HCT116 (cell line): ENCODE results near the gene MTO1. TPM values are rescaled to one million over a fixed set of nuclear protein-coding genes. Genes with fewer than 3 reads are reported as not detected.

Experiments used
- ATAC-seq: fragments of 200-7000 bp; cut with Tn5 transposase; 2 replicates; pipeline ENCODE4 v1.9.1; 2020; ENCODE audit warnings: mild to moderate bottlenecking, moderate library complexity
- BruUV-seq: library from RNA; stranded (reverse); fragments of 400-500 nt; replicated peaks from 2 replicates; lab custom pipeline; 2021; lab: Mats Ljungman, UMichigan
- CTCF ChIA-PET: fragments of 300-600 bp; sonication (Branson Sonifier 250); formaldehyde crosslinking; loops from one replicate; lab custom pipeline; 2021; ENCODE audit warnings: antibody characterized with exemption; lab: Charles Lee
- POLR2A ChIA-PET: fragments of 300-600, 350-600 bp; sonication (Branson Sonifier 250); formaldehyde crosslinking; loops from one replicate; lab custom pipeline; 2021; ENCODE audit warnings: antibody characterized with exemption; lab: Charles Lee
- RAD21 ChIA-PET, 2 experiments: fragments of 300-600 bp; sonication (Branson Sonifier 250); formaldehyde crosslinking; loops; one replicate each; lab custom pipeline; 2023; ENCODE audit warnings: low total read pairs in 2 of 2; ENCODE audit not compliant: uncharacterized antibody in 2 of 2, unreplicated experiment in 2 of 2, low non-redundant PET in 1 of 2; lab: Charles Lee
- DNase-seq: peaks from one replicate; pipeline ENCODE4 v3.0.0-alpha.2; 2010; ENCODE audit warnings: low read depth, low spot score
- H2AFZ ChIP-seq: fragments of 200-600 bp; shearing (Covaris generic), sonication (generic); 2 replicates; pipeline ENCODE4 v1.6.1; 2017; ENCODE audit warnings: low read depth, mixed run types, mixed read lengths, antibody characterized with exemption, low read length; ENCODE audit not compliant: poor library complexity, severe bottlenecking
- H3K27ac ChIP-seq: 2 replicates; pipeline ENCODE4 v1.5.1; 2012; ENCODE audit warnings: low read depth, low read length
- H3K27me3 ChIP-seq: fragments of 200-600 bp; sonication (generic); 2 replicates; pipeline ENCODE4 v1.6.1; 2016; ENCODE audit warnings: mixed run types, low read length, mixed read lengths; ENCODE audit not compliant: insufficient read depth
- H3K36me3 ChIP-seq, 2 experiments: fragments of 200-500 bp in 1 of 2; fragments of 200-600 bp in 1 of 2; sonication (Bioruptor generic) in 1 of 2; sonication (generic) in 1 of 2; 2 replicates each; pipeline versions ENCODE4 v1.5.1 to v1.6.1; 2014 to 2016; ENCODE audit warnings: low read length in 2 of 2, inconsistent platforms in 1 of 2, mixed read lengths in 1 of 2, mixed run types in 1 of 2; ENCODE audit not compliant: insufficient read depth in 2 of 2, control insufficient read depth in 1 of 2
- H3K4me1 ChIP-seq, 2 experiments: fragments of 200-600 bp in 1 of 2; sonication (generic) in 1 of 2; 2 replicates each; pipeline versions ENCODE4 v1.5.1 to v1.6.1; 2012 to 2017; ENCODE audit warnings: low read length in 2 of 2, inconsistent platforms in 1 of 2, mild to moderate bottlenecking in 1 of 2, mixed read lengths in 1 of 2, mixed run types in 1 of 2, moderate library complexity in 1 of 2; ENCODE audit not compliant: insufficient read depth in 2 of 2, control insufficient read depth in 1 of 2
- H3K4me2 ChIP-seq: fragments of 200-600 bp; sonication (generic); 2 replicates; pipeline ENCODE4 v1.6.1; 2017; ENCODE audit warnings: mixed run types, low read length, mixed read lengths
- H3K4me3 ChIP-seq, 2 experiments: fragments of 200-600 bp in 1 of 2; sonication (generic) in 1 of 2; replicated peaks in 1 of 2; 2 replicates each; pipeline ENCODE4 v1.5.1; 2011 to 2016; ENCODE audit warnings: low read length in 2 of 2, control low read depth in 1 of 2, low read depth in 1 of 2, mild to moderate bottlenecking in 1 of 2, mixed read lengths in 1 of 2, mixed run types in 1 of 2
- H3K79me2 ChIP-seq: fragments of 200-600 bp; sonication (generic); 2 replicates; pipeline ENCODE4 v1.6.1; 2017; ENCODE audit warnings: mild to moderate bottlenecking, mixed run types, low read length, moderate library complexity, mixed read lengths; ENCODE audit not compliant: insufficient read depth
- H3K9ac ChIP-seq: fragments of 200-600 bp; sonication (generic); 2 replicates; pipeline ENCODE4 v1.6.1; 2016; ENCODE audit warnings: low read length, mixed read lengths
- H3K9me2 ChIP-seq: fragments of 200-600 bp; sonication (generic), shearing (Covaris generic); 2 replicates; pipeline ENCODE4 v1.6.1; 2017; ENCODE audit warnings: mixed run types, mild to moderate bottlenecking, moderate library complexity; ENCODE audit not compliant: insufficient read depth
- H3K9me3 ChIP-seq, 2 experiments: fragments of 200-500 bp in 1 of 2; fragments of 200-600 bp in 1 of 2; sonication (Bioruptor generic) in 1 of 2; sonication (generic) in 1 of 2; 2 replicates each; pipeline ENCODE4 v1.6.1; 2014 to 2017; ENCODE audit warnings: low read length in 2 of 2, mixed read lengths in 2 of 2, inconsistent platforms in 1 of 2, low read depth in 1 of 2, mild to moderate bottlenecking in 1 of 2, mixed run types in 1 of 2, moderate library complexity in 1 of 2; ENCODE audit not compliant: control insufficient read depth in 1 of 2, insufficient read depth in 1 of 2
- H4K20me1 ChIP-seq: fragments of 200-600 bp; sonication (generic), shearing (Covaris generic); 2 replicates; pipeline ENCODE4 v1.6.1; 2017; ENCODE audit warnings: mixed run types, mild to moderate bottlenecking, moderate library complexity; ENCODE audit not compliant: insufficient read depth
- CEBPB ChIP-seq: IDR thresholded peaks from 2 replicates; pipeline ENCODE4 v1.6.1; 2012; ENCODE audit warnings: low read depth
- CTCF ChIP-seq, 3 experiments: fragments of 200-600 bp in 1 of 3; sonication (generic) in 1 of 3; IDR thresholded peaks in 2 of 3; conservative IDR thresholded peaks in 1 of 3; 2 replicates each; pipeline ENCODE4 v1.5.1; 2012 to 2017; ENCODE audit warnings: low read depth in 2 of 3, low read length in 2 of 3, antibody characterized with exemption in 1 of 3, borderline replicate concordance in 1 of 3, control low read depth in 1 of 3, mild to moderate bottlenecking in 1 of 3, mixed read lengths in 1 of 3, mixed run types in 1 of 3, moderate library complexity in 1 of 3; ENCODE audit not compliant: insufficient read depth in 1 of 3
- EGR1 ChIP-seq: IDR thresholded peaks from 2 replicates; pipeline ENCODE4 v1.6.1; 2012; ENCODE audit warnings: low read depth
- ELF1 ChIP-seq: IDR thresholded peaks from 2 replicates; pipeline ENCODE4 v1.6.1; 2012; ENCODE audit warnings: low read depth, borderline replicate concordance
- EZH2phosphoT487 ChIP-seq: fragments of 200-600 bp; IDR thresholded peaks from 2 replicates; pipeline ENCODE4 v1.6.1; 2018; ENCODE audit warnings: antibody characterized with exemption, borderline replicate concordance
- FOSL1 ChIP-seq: IDR thresholded peaks from 2 replicates; pipeline ENCODE4 v1.6.1; 2012; ENCODE audit warnings: low read depth
- JUND ChIP-seq: IDR thresholded peaks from 2 replicates; pipeline ENCODE4 v1.6.1; 2012
- POLR2A ChIP-seq: IDR thresholded peaks from 2 replicates; pipeline ENCODE4 v1.7.0; 2011; ENCODE audit warnings: borderline replicate concordance; ENCODE audit not compliant: insufficient read depth, insufficient read length; ENCODE audit errors: extremely low read depth
- POLR2AphosphoS5 ChIP-seq: IDR thresholded peaks from 2 replicates; pipeline ENCODE4 v1.6.1; 2011; ENCODE audit warnings: mild to moderate bottlenecking, low read depth, low read length, moderate library complexity
- RAD21 ChIP-seq: IDR thresholded peaks from 2 replicates; pipeline ENCODE4 v1.6.1; 2012; ENCODE audit warnings: low read depth, mild to moderate bottlenecking
- SIN3A ChIP-seq: IDR thresholded peaks from 2 replicates; pipeline ENCODE4 v1.6.1; 2012; ENCODE audit warnings: low read depth
- SRF ChIP-seq: IDR thresholded peaks from 2 replicates; pipeline ENCODE4 v1.6.1; 2012; ENCODE audit warnings: low read depth
- TCF7L2 ChIP-seq: IDR thresholded peaks from 2 replicates; pipeline ENCODE4 v1.7.0; 2011; ENCODE audit warnings: borderline replicate concordance, inconsistent platforms; ENCODE audit not compliant: insufficient read depth, insufficient read length; ENCODE audit errors: extremely low read depth
- YY1 ChIP-seq: IDR thresholded peaks from 2 replicates; pipeline ENCODE4 v1.6.1; 2011; ENCODE audit warnings: low read length, low read depth, moderate library complexity, mild to moderate bottlenecking; ENCODE audit not compliant: insufficient replicate concordance; ENCODE audit errors: extremely low read depth
- ZBTB33 ChIP-seq: IDR thresholded peaks from 2 replicates; pipeline ENCODE4 v1.6.1; 2011; ENCODE audit warnings: mild to moderate bottlenecking, low read length, moderate library complexity; ENCODE audit not compliant: insufficient replicate concordance; ENCODE audit errors: extremely low read depth
- ZNF274 ChIP-seq: fragments of 200-500 bp; sonication (Bioruptor generic); IDR thresholded peaks from 2 replicates; pipeline ENCODE4 v1.6.1; 2014; ENCODE audit warnings: mild to moderate bottlenecking, low read depth, low read length, inconsistent platforms
- intact Hi-C: fragments of 100-400 bp; cut with micrococcal nuclease; formaldehyde crosslinking; loops from 2 replicates; pipeline ENCODE4 v1.10.0; 2022
- total RNA-seq: library from RNA; stranded (reverse); gene quantifications from one replicate; pipeline ENCODE4 v1.2.1, GENCODE V29; 2021; ENCODE audit not compliant: unreplicated experiment

Gene MTO1
- total RNA-seq, 1 experiment from 2014 or later = 40.1 TPM

GRCh38 chr6:73418081-73418741 lies 43.3 kb upstream of the MTO1 start:
- ATAC-seq = no peak
- no TSS peak for BruUV-seq
- RAD21 ChIA-PET = no interaction called here

DNA sequence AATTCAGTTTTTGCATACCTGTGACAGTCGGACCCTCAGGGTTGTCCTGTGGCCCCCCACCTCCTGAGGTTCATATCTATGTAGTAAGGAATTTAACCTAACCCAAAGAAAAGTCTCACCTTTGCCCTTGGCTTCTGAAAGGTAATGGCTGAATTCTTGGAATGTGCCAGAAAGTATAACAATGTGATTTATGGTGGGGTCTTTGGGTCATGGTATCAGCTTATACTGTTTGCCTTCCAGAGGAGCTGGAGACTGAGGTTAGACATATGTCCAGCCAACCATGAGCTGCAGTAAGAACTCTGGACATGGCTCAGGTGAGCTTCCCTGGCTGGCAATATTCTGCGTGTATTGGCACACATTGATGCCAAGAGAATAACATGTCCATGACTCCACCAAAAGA lies 40.0 kb upstream of the MTO1 start:
- ATAC-seq (no peak), DNase-seq (no peak)
- H3K79me2 ChIP-seq = no peaks in the 10 kb centered on the region
- no TSS peak for BruUV-seq
- H3K27ac ChIP-seq = no peak overlapping the region
- no peaks in the 10 kb centered on the region for H3K9me3 ChIP-seq
- H3K36me3 ChIP-seq = no peaks in the 10 kb centered on the region
- H3K9ac ChIP-seq = no peak overlapping the region
- no peaks in the 10 kb centered on the region for H3K27me3 ChIP-seq
- H2AFZ ChIP-seq = no peak overlapping the region
- no peak overlapping the region for H3K4me3 ChIP-seq
- CTCF ChIA-PET = no interaction called here
- RAD21 ChIA-PET = no interaction called here
- H4K20me1 ChIP-seq = no peaks in the 10 kb centered on the region
- no peaks in the 10 kb centered on the region for H3K4me1 ChIP-seq
- H3K4me2 ChIP-seq = no peak overlapping the region
- no peaks in the 10 kb centered on the region for H3K9me2 ChIP-seq
- POLR2A ChIA-PET = no interaction called here
- intact Hi-C loops = no loop called here
- TF ChIP-seq EZH2phosphoT487 (no peak), ZBTB33 (no peak), SIN3A (no peak), ZNF274 (no peak), SRF (no peak), EGR1 (no peak), POLR2AphosphoS5 (no peak), JUND (no peak), FOSL1 (no peak), CEBPB (no peak), CTCF (IDR thresholded peaks at IDR 0.05 in 2 of 3, conservative IDR thresholded peaks at IDR 0.05 in 1 of 3; ENCODE audit: borderline replicate concordance in 1 of 3, insufficient read depth in 1 of 3, low read depth in 2 of 3, low read length in 2 of 3) (no peak), POLR2A (no peak), ELF1 (no peak), RAD21 (no peak)

More at GRCh38 chr6:73418081-73418741, 43.3 kb upstream of the MTO1 start:
- DNase-seq = no peak
- no peaks in the 10 kb centered on the region for H4K20me1 ChIP-seq
- H3K4me1 ChIP-seq = no peaks in the 10 kb centered on the region
- CTCF ChIA-PET = no interaction called here
- H3K27me3 ChIP-seq = no peaks in the 10 kb centered on the region
- no peaks in the 10 kb centered on the region for H3K9me2 ChIP-seq
- H3K36me3 ChIP-seq = no peaks in the 10 kb centered on the region
- H3K79me2 ChIP-seq = no peaks in the 10 kb centered on the region
- POLR2A ChIA-PET = no interaction called here
- no peak overlapping the region for H3K4me3 ChIP-seq
- H3K27ac ChIP-seq = no peak overlapping the region
- H2AFZ ChIP-seq = no peak overlapping the region
- intact Hi-C loops = no loop called here
- H3K9me3 ChIP-seq = no peaks in the 10 kb centered on the region
- no peak overlapping the region for H3K9ac ChIP-seq
- TF ChIP-seq YY1 = no peak
- TF ChIP-seq SIN3A = no peak
- TF ChIP-seq EZH2phosphoT487 = no peak
- TF ChIP-seq TCF7L2 = no peak
- H3K4me2 ChIP-seq = no peak overlapping the region
